ENCODE results near the gene PPM1J.

- TF ChIP-seq, protein P1, sequence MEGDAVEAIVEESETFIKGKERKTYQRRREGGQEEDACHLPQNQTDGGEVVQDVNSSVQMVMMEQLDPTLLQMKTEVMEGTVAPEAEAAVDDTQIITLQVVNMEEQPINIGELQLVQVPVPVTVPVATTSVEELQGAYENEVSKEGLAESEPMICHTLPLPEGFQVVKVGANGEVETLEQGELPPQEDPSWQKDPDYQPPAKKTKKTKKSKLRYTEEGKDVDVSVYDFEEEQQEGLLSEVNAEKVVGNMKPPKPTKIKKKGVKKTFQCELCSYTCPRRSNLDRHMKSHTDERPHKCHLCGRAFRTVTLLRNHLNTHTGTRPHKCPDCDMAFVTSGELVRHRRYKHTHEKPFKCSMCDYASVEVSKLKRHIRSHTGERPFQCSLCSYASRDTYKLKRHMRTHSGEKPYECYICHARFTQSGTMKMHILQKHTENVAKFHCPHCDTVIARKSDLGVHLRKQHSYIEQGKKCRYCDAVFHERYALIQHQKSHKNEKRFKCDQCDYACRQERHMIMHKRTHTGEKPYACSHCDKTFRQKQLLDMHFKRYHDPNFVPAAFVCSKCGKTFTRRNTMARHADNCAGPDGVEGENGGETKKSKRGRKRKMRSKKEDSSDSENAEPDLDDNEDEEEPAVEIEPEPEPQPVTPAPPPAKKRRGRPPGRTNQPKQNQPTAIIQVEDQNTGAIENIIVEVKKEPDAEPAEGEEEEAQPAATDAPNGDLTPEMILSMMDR (IDR thresholded peaks at IDR 0.05): no peak
- no peak for TF ChIP-seq FOXJ3 (CRISPR knock-in tag; IDR thresholded peaks at IDR 0.05)
- TF ChIP-seq NRF1 (IDR thresholded peaks at IDR 0.05; ENCODE audit: low read depth, low read length): no peak
- no peak for TF ChIP-seq SMC3 (IDR thresholded peaks at IDR 0.05; ENCODE audit: low read depth, low read length)
- no peak for TF ChIP-seq RCOR1 (IDR thresholded peaks at IDR 0.05; ENCODE audit: low read length)
- no peak for TF ChIP-seq TAF1 (IDR thresholded peaks at IDR 0.05; ENCODE audit: borderline replicate concordance, low read depth, low read length)
- no peak for TF ChIP-seq JUND (IDR thresholded peaks at IDR 0.05)
- TF ChIP-seq EP300 (IDR thresholded peaks at IDR 0.05; ENCODE audit: borderline replicate concordance in 1 of 2, low read depth in 1 of 2, low read length in 1 of 2): no peak
- no peak for TF ChIP-seq POLR2AphosphoS5 (IDR thresholded peaks at IDR 0.05; ENCODE audit: low read depth, low read length)
Observed at GRCh38 chr1:112672842-112673241, 42.3 kb downstream of the PPM1J start.

Measured in SK-N-SH (cell line).